ENCODE data around the gene MACF1.
"Not testable (repeated sequence)": the region's sequence is repeated elsewhere in the genome, so short reads cannot be mapped to it uniquely, and the experiment has no call there.

The MACF1 gene

DNA sequence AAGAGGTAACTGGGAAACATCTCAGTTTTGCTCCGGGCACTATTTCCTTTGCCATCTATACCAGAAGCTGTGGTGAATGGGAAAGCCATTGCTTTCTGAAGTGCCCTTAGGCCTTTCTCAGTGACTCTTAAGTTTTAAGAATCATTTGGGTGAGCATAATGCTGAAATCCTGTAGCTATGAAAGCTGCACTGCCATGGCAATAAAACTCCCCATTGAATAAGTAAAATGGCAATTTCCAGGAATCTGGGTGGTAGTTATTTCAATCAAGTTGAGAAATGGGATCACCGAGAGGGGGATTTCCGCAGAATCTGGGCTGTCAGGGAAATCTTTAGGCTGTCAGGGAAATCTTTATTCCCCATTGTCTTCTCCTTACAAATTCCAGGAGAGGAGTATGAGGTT lies 26.8 kb upstream of the MACF1 start:
- DNase-seq (ENCODE audit: low read depth): no peak

DNA sequence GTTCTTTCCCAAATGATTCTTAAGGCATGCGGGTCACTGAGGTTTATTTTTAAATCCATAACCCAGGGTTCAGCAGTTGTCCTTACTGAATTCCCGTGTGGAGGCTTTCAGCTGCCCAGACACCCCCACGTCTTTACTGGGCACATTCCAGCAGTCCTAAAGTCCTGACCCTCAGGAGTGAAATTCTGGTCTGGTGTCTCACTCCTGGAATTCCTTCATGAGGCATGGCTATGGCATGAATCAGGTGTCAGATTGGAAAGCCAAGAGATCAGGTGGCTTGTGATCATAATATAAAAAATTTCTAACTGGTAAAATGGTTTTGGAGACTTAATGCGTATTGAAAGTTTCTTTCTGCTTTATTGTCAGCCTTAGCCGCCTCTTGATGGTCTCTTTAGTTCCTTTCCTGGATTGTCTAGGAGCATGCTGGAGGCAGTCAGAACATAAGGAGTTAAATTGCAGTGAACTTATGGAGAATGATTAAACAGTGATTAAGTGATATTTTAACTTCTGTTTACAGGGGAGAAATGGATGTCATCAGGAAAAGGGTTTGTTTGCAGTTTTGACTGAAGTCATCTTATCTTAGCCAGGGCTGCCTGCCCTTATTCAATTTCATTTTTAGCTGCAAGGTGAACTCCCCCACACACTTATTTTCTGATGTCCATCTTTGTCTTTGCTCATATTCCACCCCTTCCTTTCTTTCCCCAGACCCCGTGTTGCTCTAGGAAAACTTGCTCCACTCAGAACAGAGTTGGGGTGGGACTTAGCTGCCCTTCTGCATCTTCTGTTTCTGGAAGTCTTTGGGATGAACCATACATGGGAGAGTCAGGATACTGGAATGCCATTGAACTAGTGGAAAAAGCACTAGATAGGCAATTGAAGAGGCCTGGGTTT lies 25.7 kb upstream of the MACF1 start:
- DNase-seq (ENCODE audit: low read depth): no peak

- no peak for DNase-seq (ENCODE audit: low read depth)
These were observed 23.2 kb upstream of the MACF1 start for GRCh38 chr1:39181311-39181710.

DNA sequence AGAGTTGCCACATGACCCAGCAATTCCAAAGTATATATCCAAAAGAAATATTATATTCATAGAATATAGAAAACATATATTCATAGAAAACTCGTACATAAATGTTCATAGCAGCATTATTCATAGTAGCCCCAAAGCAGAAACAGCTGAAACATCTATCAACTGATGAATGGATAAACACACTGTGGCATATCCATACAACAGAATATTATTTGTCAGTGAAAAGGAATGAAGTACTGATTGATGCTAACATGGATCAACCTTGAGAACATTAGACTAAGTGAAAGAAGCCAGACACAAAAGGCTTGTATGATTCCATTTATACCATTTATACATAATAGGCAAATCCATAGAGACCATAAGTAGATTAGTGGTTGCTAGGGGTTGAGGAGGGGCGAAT lies 21.7 kb upstream of the MACF1 start:
- no peak for DNase-seq (ENCODE audit: low read depth)

DNA sequence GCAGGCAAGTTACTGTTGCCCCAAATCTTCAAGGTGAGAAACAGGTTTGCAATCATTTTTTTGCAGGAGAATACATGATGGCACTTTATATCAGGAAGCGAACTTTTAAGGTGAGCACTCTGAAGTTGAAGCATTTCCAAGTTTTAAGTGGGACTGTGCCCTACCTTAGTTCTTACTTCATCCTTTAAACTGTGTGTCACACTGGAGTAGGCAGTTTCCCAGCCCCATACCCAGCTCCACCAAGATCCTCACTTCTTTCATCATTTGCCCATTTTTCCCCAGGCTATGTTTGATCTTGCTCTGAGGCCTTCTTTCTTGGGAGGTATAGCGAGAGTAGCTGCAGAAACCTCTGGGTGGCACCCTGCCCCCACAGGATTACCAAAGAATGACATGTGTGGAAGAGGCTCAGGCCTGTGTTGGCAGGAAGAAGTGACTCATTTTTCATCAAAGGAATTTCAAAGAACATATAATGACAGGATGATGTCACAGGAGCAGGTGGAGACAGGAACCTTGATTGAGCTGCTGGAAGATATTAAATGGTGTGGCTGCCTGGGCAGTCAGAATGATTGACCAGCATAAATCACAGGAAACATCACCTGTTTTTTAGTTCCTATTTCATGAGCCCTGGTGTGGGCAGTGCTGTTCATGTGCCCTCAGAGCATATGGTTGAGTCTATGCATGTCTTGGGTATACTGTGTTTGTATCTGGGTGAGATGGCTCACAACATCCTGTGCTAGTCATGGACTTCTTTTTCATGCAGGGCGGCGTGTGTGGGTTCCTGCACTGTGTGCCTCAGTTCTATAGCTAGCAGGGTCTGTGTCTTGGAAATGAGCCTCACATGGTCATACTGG lies 20.8 kb upstream of the MACF1 start:
- DNase-seq (ENCODE audit: low read depth): peak; percentile 76

GRCh38 chr1:39184354-39184818 lies 20.1 kb upstream of the MACF1 start:
- no peak for DNase-seq (ENCODE audit: low read depth)

GRCh38 chr1:39187275-39188046 lies 17.0 kb upstream of the MACF1 start:
- DNase-seq (ENCODE audit: low read depth): no peak

GRCh38 chr1:39189592-39190041 lies 14.9 kb upstream of the MACF1 start:
- DNase-seq (ENCODE audit: low read depth): no peak

DNA sequence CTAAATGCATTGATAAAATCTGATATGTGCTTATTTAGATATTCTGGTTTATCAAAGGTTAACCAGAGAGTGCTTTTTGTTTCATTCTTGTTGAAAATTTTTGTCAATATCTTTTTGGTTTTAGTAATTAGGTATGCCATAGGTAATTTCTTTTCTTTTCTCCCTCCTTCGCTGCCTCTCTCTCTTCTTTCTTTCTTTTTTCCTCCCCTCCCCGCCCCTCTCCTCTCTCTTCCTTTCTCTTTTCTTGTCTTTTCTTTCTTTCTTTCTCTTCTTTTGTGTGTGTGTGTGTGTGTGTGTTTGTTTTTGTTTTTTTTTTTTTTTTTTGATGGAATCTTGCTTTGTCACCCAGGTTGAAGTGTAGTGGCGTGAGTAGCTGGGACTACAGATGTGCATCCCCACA lies 14.4 kb upstream of the MACF1 start:
- DNase-seq (ENCODE audit: low read depth): no peak

- DNase-seq (ENCODE audit: low read depth): no peak
These were observed 10.0 kb upstream of the MACF1 start for GRCh38 chr1:39194398-39195051.

- DNase-seq (ENCODE audit: low read depth): no peak
These were observed 9.1 kb upstream of the MACF1 start for GRCh38 chr1:39195166-39196111.

DNA sequence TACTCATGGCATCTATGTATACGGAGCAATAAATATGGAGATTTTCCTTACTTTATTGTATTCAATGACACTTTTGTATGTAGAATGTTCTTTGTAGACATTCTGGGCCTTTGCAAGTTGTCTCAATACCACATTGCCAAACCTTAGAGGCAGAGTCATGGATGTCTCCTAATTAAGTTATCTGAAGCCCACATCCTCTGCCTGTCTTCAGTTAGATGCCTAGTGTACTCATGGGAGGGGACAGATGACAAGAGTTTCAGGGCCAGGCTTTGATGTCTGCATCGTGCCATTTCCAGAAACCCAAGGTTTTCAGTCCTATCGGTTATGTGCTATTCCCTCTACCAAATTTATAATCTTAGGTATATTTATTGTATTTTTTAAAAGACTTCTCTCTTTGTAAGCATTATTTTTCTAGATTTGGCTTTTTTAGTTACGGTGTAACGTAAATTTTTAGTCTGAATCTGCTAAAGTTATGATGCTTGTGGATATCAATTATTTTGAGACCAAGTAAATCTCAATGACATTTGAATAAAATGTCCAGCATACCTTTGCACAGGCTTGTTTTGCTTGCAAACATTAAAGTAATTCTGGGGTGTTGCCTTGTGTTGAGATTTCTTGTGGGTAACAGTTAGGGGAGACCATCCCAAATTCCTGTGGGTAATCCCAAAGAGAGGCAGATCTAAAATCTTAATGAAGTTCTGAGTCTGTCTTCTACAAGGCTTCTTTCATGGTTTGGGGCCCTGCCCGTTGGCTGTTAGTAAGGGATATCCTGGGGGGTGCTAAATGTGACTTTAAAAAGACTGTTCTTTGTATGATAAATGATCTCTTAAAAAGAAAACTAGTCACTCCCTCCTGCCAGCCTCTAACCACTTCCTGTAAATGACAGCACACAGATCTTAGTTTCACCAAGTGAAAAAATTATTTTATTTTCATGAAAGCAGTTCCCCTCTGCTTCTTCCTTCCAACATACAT lies 8.0 kb upstream of the MACF1 start:
- peak; percentile 44 for DNase-seq (ENCODE audit: low read depth)

DNA sequence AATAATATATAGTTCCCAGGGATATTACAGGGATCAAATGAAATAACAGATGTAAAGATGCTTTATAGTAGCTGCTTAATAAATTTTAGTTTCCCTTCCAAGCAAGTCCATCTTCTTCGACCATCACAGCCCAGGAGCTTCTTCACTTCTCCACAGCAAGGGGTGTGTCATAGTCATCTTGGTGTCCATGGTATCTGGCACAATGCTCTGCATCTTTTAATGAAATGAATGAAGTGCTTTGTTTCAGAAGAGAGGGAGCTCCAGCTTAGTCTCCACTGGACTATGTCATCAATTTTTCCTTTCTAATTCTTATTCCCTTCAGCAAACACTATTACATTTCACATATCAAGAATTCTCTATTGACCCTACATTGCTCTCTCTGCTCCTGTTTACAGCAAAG lies 4.9 kb upstream of the MACF1 start:
- no peak for DNase-seq (ENCODE audit: low read depth)

DNA sequence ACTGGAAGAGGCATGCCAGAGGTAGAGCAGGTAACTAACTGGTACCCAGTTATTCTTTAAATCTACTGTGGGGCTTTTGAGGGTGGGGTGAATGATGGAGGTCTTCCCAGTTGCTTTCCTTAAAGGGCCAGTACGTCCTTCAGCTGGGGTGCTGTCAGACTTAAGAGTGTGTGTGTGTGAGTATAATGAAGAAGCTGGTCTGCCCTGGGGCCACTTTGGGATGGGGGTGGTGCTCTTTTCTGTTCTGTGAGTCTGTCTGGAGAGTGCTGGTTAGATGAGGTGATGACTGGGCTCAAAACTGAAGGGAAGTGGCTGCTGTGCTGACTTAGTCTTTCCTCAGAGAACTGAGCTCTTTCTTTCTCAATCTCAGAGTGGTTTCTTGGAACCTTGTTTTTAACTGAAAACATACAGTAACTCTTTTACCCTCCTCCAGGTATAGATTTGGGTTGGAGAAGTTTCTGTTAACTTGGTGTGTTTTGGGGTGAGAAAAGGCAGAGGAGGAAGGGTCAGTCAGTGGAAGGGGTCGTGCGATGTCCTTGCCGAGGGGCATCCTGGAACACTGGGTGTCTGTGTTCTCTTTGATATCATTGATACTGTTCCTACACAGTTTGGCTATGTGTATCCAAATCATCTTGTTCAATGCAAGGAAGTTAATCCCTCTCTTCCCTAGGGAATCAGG lies 746 bp downstream of the MACF1 start:
- peak; percentile 70 for DNase-seq (ENCODE audit: low read depth)

- no peak for DNase-seq (ENCODE audit: low read depth)
These were observed 1.4 kb downstream of the MACF1 start for GRCh38 chr1:39205781-39206464.

DNA sequence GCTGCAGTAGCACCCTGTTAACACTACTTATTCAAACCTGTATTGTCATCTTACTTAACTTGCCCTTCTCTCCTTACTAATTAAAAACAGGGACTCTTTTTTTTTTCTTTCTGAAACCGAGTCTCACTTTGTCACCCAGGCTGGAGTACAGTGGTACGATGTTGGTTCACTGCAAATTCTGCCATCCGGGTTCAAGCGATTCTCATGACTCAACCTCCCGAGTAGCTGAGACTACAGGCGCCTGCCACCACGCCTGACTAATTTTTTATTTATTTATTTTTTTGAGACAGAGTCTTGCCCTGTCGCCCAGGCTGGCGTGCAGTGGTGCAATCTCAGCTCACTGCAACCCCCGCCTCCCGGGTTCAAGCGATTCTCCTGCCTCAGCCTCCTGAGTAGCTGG lies 3.9 kb downstream of the MACF1 start:
- DNase-seq (ENCODE audit: low read depth): not testable (repeated sequence)

- no peak for DNase-seq (ENCODE audit: low read depth)
These were observed 6.2 kb downstream of the MACF1 start for GRCh38 chr1:39210649-39211048.

DNA sequence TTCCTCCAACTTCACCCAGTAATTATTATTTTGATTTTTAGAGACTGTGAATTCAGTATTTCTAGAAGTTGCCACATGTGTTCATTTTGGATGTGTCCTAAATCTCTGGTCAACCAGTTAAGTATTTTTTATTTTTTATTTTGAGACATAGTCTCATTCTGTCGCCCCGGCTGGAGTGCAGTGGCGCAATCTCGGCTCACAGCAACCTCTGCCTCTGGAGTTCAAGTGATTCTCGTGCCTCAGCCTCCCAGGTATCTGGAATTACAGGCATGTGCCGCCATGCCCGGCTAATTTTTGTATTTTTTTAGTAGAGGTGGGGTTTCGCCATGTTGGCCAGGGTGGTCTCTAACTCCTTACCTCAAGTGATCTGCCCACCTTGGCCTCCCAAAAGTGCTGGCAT lies 8.0 kb downstream of the MACF1 start:
- no peak for DNase-seq (ENCODE audit: low read depth)
